K562 (cell line): Measurements from ENCODE around the gene MIEF1. TPM values are rescaled to one million over a fixed set of nuclear protein-coding genes. Genes with fewer than 3 reads are reported as not detected.

Experiments
- ATF1 ChIP-seq, 2 experiments: fragments of 450-650 bp in 1 of 2; IDR thresholded peaks; 2 replicates each; pipeline ENCODE4 v1.6.1; 2016; ENCODE audit warnings: missing compliant biosample characterization in 1 of 2, missing genetic modification characterization in 1 of 2
- BACH1 ChIP-seq: fragments of 200-800 bp; sonication (Bioruptor generic); IDR thresholded peaks from 2 replicates; pipeline ENCODE4 v1.6.1; 2016; ENCODE audit warnings: missing genetic modification characterization, missing compliant biosample characterization
- BCL6 ChIP-seq: fragments of 250-450 bp; sonication (Bioruptor Pico); IDR thresholded peaks from 2 replicates; pipeline ENCODE4 v1.4.0; 2020
- BDP1 ChIP-seq: IDR thresholded peaks from 3 replicates; pipeline ENCODE4 v1.6.1; 2011; ENCODE audit not compliant: insufficient read length, insufficient read depth
- EWSR1 ChIP-seq: fragments of 450-650 bp; IDR thresholded peaks from 2 replicates; pipeline ENCODE4 v1.6.1; 2018; ENCODE audit warnings: borderline replicate concordance, mild to moderate bottlenecking, low read depth, moderate library complexity; ENCODE audit not compliant: partially characterized antibody
- KAT7 ChIP-seq: sonication (generic); formaldehyde crosslinking; IDR thresholded peaks from 2 replicates; pipeline ENCODE4 v1.8.0; 2022; ENCODE audit warnings: missing genetic modification reagents, mild to moderate bottlenecking, borderline replicate concordance
- MAFF ChIP-seq: IDR thresholded peaks from 2 replicates; pipeline ENCODE4 v1.6.1; 2012; ENCODE audit warnings: low read length, improper control_type of control experiment
- NCOR1 ChIP-seq: fragments of 450-650 bp; IDR thresholded peaks from 2 replicates; pipeline ENCODE4 v1.6.1; 2016; ENCODE audit warnings: mild to moderate bottlenecking, moderate library complexity
- NEUROD1 ChIP-seq: fragments of 150-350 bp; IDR thresholded peaks from 2 replicates; pipeline ENCODE4 v1.6.1; 2014; ENCODE audit warnings: borderline replicate concordance, low read length, low read depth; ENCODE audit not compliant: partially characterized antibody
- PYGO2 ChIP-seq: fragments of 450-650 bp; IDR thresholded peaks from 2 replicates; pipeline ENCODE4 v1.6.1; 2016; ENCODE audit warnings: mild to moderate bottlenecking, missing genetic modification characterization, moderate library complexity, missing compliant biosample characterization
- SMARCA4 ChIP-seq: fragments of 450-650 bp; IDR thresholded peaks from 2 replicates; pipeline ENCODE4 v1.6.1; 2016
- TAF1 ChIP-seq: IDR thresholded peaks from 2 replicates; pipeline ENCODE4 v1.6.1; 2011; ENCODE audit warnings: mild to moderate bottlenecking, low read length, moderate library complexity; ENCODE audit not compliant: insufficient read depth, control insufficient read depth, severe bottlenecking; ENCODE audit errors: extremely low read depth
- ZBED1 ChIP-seq: IDR thresholded peaks from 2 replicates; pipeline ENCODE4 v1.6.1; 2014
- ZNF239 ChIP-seq: fragments of 250-450 bp; sonication (Bioruptor Pico); IDR thresholded peaks from 2 replicates; pipeline ENCODE4 v1.4.0; 2020; ENCODE audit warnings: mild to moderate bottlenecking
- ZNF253 ChIP-seq: fragments of 250-450 bp; sonication (Bioruptor Pico); conservative IDR thresholded peaks from 2 replicates; pipeline ENCODE4 v1.6.1; 2021; ENCODE audit warnings: mild to moderate bottlenecking
- ZNF316 ChIP-seq: fragments of 450-650 bp; IDR thresholded peaks from 2 replicates; pipeline ENCODE4 v1.6.1; 2016
- ZNF347 ChIP-seq: fragments of 450-650 bp; formaldehyde crosslinking; IDR thresholded peaks from 2 replicates; pipeline ENCODE4 v1.4.0; 2020; ENCODE audit warnings: low read depth, mild to moderate bottlenecking, moderate library complexity
- ZNF668 ChIP-seq: fragments of 250-450 bp; sonication (Bioruptor Pico); IDR thresholded peaks from 2 replicates; pipeline ENCODE4 v1.8.0; 2022; ENCODE audit warnings: mild to moderate bottlenecking, inconsistent platforms
- polyA plus RNA-seq, 8 experiments: library from polyadenylated mRNA; depleted of rRNA in 4 of 8; stranded (reverse) in 5 of 8; unstranded in 3 of 8; fragments of >200 nt; fragmentation: Nextera tagmentation in 2 of 8; fragmentation: Illumina TruSeq in 1 of 8; extraction: Ambion mirVana in 2 of 8; extraction: Trizol in 1 of 8; gene quantifications; 2 replicates each; pipeline versions ENCODE4 v1.2.1 to v1.2.3, GENCODE V29; 2011 to 2014; ENCODE audit warnings: inconsistent platforms in 1 of 8, missing spikeins in 1 of 8
- total RNA-seq, 7 experiments: library from RNA; depleted of rRNA in 6 of 7; stranded (reverse); fragments of >200 nt in 6 of 7; fragmentation: Illumina TruSeq in 2 of 7; extraction: Trizol in 2 of 7; gene quantifications; 2 replicates each; pipeline versions ENCODE4 v1.2.1 to v1.2.3, GENCODE V29; 2011 to 2021; ENCODE audit warnings: low replicate concordance in 1 of 7
- TF ChIP-seq, protein P1 (sequence below): fragments of 450-650 bp; IDR thresholded peaks from 2 replicates; pipeline ENCODE4 v1.7.0; 2016; ENCODE audit warnings: borderline replicate concordance
- TF ChIP-seq, protein P2 (sequence below): fragments of 450-650 bp; IDR thresholded peaks from 2 replicates; pipeline ENCODE4 v1.6.1; 2017; ENCODE audit warnings: antibody characterized with exemption
- TF ChIP-seq, protein P3 (sequence below): sonication (generic); formaldehyde crosslinking; IDR thresholded peaks from 2 replicates; pipeline ENCODE4 v1.8.1; 2023; ENCODE audit warnings: mild to moderate bottlenecking, missing genetic modification reagents
- TF ChIP-seq, protein P4 (sequence below): fragments of 450-650 bp; formaldehyde crosslinking; IDR thresholded peaks from 2 replicates; pipeline ENCODE4 v1.4.0; 2020; ENCODE audit warnings: mild to moderate bottlenecking, moderate library complexity

Gene MIEF1
- total and polyA plus RNA-seq, 9 of the 15 experiments (the other 6 are each of a cell fraction or from before 2014, with no cell fraction given), result 10.9 to 51.8 (median 25.5) TPM

DNA sequence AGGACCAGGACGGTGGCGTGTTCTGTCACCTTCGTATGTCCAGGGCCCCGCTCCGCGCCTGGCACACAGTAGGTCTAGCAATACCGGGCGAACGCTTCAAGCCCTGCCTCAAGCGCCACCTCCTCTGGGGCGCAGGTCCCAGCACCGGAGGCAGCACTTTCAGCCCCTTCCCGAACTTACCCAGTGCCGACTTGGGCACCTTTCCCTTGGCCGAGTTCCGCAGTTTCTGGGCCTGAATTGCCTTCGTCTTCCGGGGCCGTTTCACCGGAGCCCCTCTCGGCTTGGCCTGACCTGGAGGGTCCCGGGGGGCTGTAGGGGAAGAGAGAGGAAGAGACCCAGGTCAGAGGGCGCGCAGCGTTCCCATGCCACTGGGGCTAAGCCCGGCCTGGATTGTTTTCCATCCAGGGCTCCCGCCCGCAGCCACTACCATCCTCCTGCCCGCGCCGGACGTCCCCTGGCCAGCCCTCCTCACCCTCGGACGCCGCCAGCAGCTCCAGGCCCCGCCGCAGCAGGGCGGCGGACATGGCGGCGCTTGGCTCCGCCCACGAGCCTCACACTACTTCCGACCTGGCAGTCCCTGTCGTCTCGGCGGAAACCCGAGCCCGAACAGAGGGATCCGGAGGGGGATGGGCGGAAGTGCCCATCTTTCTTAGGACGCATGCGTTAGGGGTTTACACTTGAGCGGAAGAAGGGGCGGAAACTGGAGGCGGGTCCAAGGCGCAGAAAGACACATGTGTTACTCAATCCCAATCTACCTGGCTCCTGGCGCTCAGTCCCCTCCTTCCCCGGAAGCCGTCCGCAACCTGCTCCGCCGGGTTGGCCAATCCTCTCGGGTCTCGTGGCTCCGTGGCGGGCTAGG lies 30.4 kb downstream of the MIEF1 start, which contains the start of gene RPS19BP1 (continued):
- TF ChIP-seq PYGO2 (tag), result no peak
- no peak for TF ChIP-seq ATF1 (CRISPR knock-in tag; IDR thresholded peaks at IDR 0.05)
- peak; percentile 78 for TF ChIP-seq ATF1 (tag; IDR thresholded peaks at IDR 0.05)
- peak; percentile 79; the same call in 1 of the 2 replicates for TF ChIP-seq KAT7 (CRISPR knock-in tag)
- TF ChIP-seq ZNF239 (CRISPR knock-in tag), result no peak
- no peak for TF ChIP-seq ZNF316
- TF ChIP-seq ZNF668 (CRISPR knock-in tag), result no peak
- TF ChIP-seq, protein P1, sequence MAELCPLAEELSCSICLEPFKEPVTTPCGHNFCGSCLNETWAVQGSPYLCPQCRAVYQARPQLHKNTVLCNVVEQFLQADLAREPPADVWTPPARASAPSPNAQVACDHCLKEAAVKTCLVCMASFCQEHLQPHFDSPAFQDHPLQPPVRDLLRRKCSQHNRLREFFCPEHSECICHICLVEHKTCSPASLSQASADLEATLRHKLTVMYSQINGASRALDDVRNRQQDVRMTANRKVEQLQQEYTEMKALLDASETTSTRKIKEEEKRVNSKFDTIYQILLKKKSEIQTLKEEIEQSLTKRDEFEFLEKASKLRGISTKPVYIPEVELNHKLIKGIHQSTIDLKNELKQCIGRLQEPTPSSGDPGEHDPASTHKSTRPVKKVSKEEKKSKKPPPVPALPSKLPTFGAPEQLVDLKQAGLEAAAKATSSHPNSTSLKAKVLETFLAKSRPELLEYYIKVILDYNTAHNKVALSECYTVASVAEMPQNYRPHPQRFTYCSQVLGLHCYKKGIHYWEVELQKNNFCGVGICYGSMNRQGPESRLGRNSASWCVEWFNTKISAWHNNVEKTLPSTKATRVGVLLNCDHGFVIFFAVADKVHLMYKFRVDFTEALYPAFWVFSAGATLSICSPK, result no peak
- TF ChIP-seq, protein P2, sequence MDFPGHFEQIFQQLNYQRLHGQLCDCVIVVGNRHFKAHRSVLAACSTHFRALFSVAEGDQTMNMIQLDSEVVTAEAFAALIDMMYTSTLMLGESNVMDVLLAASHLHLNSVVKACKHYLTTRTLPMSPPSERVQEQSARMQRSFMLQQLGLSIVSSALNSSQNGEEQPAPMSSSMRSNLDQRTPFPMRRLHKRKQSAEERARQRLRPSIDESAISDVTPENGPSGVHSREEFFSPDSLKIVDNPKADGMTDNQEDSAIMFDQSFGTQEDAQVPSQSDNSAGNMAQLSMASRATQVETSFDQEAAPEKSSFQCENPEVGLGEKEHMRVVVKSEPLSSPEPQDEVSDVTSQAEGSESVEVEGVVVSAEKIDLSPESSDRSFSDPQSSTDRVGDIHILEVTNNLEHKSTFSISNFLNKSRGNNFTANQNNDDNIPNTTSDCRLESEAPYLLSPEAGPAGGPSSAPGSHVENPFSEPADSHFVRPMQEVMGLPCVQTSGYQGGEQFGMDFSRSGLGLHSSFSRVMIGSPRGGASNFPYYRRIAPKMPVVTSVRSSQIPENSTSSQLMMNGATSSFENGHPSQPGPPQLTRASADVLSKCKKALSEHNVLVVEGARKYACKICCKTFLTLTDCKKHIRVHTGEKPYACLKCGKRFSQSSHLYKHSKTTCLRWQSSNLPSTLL, result no peak
- TF ChIP-seq, protein P3, sequence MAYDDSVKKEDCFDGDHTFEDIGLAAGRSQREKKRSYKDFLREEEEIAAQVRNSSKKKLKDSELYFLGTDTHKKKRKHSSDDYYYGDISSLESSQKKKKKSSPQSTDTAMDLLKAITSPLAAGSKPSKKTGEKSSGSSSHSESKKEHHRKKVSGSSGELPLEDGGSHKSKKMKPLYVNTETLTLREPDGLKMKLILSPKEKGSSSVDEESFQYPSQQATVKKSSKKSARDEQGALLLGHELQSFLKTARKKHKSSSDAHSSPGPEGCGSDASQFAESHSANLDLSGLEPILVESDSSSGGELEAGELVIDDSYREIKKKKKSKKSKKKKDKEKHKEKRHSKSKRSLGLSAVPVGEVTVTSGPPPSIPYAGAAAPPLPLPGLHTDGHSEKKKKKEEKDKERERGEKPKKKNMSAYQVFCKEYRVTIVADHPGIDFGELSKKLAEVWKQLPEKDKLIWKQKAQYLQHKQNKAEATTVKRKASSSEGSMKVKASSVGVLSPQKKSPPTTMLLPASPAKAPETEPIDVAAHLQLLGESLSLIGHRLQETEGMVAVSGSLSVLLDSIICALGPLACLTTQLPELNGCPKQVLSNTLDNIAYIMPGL (CRISPR knock-in tag), result no peak
- TF ChIP-seq TAF1, result peak; percentile 53
- TF ChIP-seq MAFF, result no peak
- TF ChIP-seq SMARCA4, result no peak
- no peak for TF ChIP-seq NCOR1
- TF ChIP-seq, protein P4, sequence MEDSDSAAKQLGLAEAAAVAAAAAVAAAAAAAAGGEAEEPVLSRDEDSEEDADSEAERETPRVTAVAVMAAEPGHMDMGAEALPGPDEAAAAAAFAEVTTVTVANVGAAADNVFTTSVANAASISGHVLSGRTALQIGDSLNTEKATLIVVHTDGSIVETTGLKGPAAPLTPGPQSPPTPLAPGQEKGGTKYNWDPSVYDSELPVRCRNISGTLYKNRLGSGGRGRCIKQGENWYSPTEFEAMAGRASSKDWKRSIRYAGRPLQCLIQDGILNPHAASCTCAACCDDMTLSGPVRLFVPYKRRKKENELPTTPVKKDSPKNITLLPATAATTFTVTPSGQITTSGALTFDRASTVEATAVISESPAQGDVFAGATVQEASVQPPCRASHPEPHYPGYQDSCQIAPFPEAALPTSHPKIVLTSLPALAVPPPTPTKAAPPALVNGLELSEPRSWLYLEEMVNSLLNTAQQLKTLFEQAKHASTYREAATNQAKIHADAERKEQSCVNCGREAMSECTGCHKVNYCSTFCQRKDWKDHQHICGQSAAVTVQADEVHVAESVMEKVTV (CRISPR knock-in tag), result no peak
- TF ChIP-seq ZNF347, result no peak
- TF ChIP-seq BACH1 (tag), result no peak
- TF ChIP-seq BCL6 (CRISPR knock-in tag), result no peak
- no peak for TF ChIP-seq ZBED1
- no peak for TF ChIP-seq EWSR1
- no peak for TF ChIP-seq BDP1
- peak; percentile 34 for TF ChIP-seq NEUROD1
- TF ChIP-seq ZNF253, result no peak
